Dermis blood vessel endothelial cell (primary cell): ENCODE measurements around the gene RNF43. TPM values are rescaled to one million over a fixed set of nuclear protein-coding genes. Genes with fewer than 3 reads are reported as not detected.

ENCODE experiments used
- DNase-seq: peaks from one replicate; pipeline ENCODE4 v3.0.0; 2010
- total RNA-seq: library from RNA; depleted of rRNA; stranded (reverse); fragments of >200 nt; gene quantifications from 2 replicates; pipeline ENCODE4 v1.2.3, GENCODE V29; 2014

Gene RNF43
- total RNA-seq, 1 donor from 2014 or later: not detected

DNA sequence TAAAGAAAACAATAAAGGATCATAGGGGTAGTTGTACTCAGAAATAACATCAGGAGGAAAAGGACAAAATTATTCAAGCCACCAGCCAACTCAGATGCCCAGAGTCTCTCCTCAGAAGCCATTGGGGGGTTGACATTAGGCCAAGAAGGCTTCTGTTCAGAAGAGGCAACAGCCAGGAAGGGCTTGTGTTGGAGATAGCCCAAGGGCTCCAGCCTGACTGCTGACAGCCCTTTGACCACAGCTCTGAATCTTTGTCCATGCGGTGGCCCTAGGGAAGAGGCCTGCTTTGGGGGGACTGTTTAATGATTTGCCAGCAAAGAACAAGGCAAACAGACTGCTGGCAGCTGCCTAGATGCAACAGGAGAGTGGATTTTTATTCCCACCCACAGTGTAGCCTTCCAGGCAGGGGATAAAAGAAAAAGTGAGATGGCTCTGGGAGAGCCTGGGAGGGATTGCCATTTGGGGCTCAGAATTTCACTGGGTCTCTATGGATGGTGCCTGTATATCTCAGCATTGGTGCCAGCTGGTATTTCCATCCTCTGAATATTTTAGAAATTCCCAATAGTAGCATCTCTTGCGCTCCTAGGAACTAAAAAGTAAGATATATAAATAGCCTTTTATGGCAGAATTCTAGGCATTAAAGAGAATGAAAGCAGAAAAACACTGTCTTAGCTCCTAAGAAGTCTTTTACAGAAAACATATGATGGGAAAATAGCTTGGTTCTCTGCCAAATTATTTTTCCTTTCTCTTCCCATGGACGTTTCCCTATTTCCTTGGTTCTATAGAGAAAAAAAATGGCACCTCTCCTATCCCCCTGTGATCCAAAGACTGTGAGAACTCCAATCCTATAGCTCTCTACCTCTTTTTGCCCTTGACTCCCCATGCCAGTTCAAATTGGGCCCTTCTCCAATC, 36.0 kb downstream of the RNF43 start:
- no peak for DNase-seq

DNA sequence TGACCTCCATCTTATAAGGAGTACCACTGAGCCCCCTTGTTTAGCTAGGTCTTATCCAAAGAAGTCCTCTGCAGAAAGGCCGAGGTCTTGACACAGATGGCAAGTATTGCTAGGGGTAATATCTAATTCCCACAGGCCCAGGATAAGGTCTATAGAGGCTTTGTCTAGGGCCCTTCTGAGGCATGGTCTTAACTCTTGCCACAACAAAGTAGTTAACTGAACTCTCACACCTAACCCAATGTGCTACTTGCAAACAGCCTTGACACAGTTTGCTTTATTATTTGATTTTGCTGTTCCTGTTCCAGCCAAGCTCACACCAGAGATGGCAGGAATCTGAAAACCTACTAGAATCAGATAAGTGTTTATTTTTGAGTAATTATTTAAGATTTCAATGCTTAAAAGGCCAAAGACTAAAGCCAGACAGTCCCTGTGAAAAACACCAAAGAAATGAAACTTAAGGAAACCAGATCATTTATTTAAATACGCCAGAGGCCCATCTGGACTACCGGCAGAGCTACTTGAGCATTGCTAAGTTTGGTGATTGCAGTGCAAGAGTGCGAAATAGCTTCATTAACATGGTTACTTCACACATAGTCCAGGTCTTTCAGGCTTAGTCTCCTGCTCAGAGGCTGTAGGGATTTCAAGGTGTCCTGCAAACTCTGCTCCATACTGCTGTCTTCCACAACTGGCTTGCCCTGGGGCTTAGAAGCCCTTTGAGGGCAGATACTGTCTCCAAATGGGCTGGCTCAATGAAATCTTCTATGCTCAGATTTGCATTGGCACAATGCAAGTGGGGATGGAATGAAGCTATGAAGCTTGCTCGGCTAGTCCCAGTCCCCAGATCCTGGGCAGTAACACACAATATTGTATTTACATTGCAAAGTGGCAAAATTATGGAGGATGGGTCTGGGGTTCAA, 36.9 kb downstream of the RNF43 start:
- DNase-seq: no peak

DNA sequence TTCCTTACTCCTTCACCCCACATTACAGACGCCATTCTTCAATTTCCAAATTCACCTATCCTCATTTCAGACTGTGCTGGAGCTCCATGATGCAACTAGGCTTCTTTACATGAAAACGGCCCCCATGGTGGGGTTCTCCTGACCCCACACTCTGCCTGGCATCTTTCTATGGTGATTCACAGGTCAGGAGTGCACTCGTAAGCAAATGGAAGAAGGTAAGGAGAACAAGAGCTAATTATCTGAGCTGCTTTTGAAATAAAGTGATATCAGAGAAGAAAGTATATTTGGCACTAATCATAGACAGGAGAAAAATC, 37.9 kb downstream of the RNF43 start:
- no peak for DNase-seq

DNA sequence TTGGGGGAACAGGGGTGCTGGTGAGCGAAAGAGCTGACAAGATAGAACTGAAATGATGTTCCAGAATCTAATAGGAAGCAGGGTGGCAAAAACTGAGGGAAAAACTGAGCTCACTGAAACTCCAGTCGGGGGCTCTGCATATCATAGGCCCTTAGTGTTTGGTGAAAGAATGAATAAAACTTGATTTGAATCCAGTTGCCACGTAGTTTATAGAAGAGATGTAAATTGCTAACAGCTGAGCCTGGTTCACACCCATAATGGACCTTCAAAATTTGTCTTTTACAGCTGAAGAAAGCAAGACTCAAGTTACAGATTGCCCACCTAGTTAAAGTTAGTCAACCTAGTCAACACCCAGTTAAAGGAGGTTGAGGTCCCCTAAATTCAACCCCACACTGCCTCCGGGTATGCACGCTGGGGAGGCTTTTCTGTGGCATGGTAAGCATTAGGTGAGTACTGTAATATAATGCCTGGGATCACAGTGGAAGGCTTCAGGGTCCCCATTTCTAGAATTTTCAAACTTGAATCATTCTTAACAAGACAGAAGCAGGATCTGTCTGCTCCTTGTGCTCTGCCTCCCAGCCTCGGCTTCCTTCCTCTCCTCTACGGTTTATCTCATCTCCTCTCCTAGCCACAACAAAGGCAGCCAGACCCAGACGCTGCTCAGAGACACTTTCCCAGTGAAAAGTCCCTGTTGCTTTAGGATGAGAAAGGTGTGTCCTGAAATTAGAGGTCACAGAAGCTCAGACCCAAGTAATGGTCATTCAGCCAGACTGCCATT, 38.4 kb downstream of the RNF43 start:
- no peak for DNase-seq

DNA sequence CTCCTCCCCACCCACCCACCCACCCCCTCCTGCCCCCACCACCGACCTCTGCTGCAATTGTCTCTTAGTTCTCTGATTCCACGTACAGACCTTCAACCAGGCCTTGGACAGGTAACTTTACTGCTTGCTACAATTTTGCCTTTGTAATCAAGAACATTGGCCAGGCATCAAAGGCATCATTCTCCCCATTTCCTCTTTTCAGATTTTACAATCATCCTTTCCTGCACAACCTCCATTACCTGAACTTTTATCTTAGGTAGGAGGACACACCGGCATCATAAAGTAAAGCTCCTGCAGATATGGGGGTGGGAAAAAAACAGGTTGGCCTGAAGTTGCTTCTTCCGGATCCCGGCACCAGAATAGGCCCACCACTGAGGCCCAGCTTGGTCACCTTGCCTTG, 39.7 kb downstream of the RNF43 start:
- no peak for DNase-seq

DNA sequence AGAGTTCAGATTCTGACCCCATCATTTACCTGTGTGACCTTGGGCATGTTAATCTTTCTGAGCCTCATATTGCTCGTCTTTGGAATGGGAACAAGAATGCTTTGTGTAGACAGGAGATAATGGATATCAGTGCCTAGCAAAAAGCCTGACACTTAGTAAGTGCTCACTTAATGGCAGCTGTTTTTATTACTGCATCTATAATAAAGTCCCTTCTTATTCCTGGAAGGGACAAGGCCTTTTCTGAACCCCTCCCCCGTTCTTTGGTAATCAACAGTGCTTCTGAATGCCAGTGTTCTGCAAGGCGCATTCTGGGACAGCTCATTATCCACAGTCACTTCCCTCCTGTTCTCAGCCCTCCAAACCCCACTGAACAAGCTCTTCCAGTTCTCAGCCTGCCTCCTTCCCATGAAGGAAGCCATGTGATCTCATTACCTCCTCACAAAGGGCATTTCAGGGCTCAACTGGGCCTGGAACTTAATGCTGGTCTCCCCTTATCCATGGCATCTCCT, 40.2 kb downstream of the RNF43 start:
- no peak for DNase-seq

DNA sequence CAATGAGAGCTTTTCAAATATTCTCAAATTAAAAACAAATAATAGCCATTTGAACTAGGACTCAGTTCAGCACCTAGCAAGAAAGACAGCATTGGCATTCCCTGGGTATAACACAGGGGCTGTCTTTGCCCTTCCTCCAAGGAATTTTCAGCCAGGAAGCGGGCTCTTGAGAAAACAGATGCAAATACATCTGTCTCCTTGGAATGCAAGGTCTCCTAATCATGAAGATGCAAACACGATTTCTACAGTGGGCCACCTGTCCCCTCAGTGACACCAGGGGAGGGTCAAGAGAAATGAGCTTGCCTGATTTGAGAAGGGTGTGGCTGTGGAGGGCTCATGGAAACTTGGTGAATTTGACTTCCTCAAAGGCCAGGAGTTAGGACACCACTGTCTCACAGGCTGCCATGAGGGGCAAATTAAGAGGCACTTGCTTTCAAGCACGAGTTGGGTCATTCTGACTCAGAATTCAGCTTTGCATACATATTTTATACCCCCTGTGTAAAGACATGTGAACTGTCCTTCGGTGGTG, 40.8 kb downstream of the RNF43 start:
- no peak for DNase-seq

DNA sequence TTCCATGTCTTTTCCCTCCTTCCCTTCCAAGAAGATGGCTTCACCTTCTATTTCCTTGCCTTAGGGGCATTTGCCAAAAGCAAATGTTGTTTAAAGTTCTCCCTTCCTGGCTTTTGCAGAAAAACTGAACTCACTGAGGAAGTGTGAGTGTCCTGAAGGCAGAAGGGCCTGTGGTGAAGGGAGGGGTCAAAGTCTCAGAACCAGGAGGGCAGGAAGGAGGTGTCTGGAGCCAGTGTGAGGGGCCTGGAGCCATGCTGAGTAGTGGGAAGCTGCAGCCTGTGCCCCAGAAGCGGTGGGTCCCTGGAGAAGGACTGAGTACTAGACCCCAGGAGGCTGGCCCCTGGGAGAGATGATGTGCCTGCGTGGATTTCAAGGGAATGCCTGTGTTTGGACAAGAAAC, 41.5 kb downstream of the RNF43 start:
- DNase-seq: no peak

DNA sequence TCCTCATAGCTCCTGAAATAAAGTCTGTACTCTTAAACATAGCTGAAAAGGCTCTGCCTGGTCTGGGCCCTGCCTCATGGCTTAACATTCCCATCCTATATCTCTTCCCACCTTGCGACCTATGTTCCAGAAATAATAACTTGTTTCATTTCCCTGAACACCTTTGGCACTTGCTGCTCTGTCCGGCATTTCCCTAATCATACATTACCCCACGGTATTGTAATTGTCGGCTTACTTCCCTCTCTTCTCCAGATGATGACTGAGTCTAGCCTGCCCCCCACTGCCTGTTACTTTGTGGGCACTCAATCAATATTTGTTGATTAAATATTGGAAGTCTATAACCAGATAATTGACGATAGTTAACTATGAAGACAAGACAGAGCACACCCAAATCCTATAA, 42.1 kb downstream of the RNF43 start:
- DNase-seq: no peak

DNA sequence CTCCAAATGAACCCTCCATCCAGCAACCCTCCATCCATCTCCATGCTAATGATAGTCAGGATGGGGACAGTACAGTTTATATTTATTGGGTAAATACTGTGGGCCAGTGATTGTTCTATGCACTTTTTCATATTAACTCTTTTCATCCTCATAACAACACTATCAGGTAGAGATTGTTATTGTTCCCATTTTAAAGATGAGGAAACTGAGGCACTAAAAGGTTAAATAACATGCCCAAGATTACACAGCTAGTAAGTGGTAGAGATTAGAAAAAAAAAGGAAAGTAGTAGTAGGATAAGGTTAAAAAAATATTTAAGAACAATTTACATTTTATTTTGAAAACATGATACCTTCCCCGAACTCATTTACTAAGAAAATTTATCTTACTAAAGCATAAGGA, 43.4 kb downstream of the RNF43 start:
- DNase-seq: no peak

DNA sequence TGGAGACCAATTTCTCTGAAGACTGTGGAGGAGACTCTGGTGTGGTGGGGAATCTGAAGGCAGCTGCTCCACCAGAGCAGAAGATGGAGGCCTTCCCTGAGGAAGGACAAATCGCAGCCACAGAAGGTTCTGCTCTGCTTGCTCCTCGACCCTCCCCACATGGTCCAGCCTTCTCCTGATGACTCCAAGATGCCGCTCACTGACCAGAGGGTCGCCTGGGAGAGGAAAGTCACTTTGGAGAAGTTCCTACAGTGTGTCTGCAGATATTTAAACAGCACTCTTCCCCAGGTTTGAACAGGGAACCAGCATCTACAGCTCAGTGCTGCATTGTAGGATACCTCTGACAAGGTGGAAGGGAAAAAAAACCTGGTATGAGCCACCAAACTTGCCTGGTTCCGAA, 44.3 kb downstream of the RNF43 start:
- no peak for DNase-seq

DNA sequence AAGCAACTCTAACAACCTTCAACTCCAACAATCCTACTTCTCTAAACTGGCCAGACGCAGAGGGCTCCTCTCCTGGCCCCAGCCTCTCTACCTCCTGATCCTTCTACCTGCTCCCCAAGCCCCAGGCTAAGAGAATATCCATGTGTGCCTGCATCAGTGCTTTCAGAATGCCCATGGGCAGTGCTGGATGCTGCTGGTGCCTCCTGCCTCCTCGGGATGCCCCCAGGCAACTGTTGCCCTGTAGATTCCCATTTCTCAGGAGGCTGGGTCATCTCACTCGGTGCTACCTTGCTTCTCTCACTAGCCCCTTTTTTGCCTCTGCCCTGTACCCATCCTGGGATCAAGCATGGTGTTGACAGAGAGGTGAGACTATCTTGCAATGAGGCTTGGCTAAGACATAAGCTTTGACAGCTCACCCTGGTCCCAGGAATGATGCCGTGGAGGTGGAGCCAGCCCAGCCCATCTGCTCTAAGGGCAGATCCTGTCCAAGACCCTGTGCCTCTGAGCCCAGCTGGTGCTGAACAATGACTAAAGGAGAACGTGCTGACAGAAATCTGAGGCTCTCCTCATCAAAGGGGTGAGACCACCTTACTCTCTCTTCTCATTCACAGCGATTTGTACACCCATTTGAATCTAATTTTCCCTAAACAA, 45.9 kb downstream of the RNF43 start:
- DNase-seq: no peak

DNA sequence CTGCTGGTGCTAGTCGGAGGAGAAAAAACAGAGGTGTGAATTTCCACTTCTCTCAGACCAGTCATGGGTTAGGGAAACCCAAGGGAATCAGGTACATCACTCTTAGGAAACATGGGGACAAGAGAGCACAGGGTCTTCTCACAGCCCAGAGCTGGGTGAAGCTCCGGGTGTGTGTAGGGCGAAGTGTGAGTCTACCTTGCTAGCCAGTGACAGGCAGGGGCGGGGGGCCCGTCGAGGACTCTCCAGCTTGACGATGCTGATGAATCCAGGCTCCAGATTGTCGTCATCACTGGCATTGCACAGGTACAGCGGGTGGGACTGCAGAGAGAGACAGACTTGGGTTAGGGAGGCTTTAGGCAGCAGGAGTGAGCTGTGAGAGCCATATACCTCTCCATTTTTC, 46.6 kb downstream of the RNF43 start:
- DNase-seq: no peak

DNA sequence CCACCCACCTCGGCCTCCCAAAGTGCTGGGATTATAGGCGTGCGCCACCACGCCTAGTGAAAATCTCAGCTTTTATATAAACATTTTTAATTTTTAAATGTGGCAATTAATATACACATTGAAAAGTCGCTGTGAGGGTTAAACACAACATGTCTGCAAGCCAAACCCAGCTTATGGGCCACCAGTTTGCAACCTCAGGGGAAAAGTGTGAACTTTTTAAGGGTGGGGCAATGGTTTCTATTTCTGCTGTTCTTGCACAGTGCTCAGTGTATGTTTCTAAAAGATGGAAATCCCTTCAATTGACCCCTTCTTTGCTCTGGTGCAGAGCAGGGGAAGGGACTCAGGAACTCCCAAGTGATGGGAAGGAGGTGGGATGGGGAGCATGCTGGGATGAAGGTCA, 47.0 kb downstream of the RNF43 start:
- DNase-seq: no peak

DNA sequence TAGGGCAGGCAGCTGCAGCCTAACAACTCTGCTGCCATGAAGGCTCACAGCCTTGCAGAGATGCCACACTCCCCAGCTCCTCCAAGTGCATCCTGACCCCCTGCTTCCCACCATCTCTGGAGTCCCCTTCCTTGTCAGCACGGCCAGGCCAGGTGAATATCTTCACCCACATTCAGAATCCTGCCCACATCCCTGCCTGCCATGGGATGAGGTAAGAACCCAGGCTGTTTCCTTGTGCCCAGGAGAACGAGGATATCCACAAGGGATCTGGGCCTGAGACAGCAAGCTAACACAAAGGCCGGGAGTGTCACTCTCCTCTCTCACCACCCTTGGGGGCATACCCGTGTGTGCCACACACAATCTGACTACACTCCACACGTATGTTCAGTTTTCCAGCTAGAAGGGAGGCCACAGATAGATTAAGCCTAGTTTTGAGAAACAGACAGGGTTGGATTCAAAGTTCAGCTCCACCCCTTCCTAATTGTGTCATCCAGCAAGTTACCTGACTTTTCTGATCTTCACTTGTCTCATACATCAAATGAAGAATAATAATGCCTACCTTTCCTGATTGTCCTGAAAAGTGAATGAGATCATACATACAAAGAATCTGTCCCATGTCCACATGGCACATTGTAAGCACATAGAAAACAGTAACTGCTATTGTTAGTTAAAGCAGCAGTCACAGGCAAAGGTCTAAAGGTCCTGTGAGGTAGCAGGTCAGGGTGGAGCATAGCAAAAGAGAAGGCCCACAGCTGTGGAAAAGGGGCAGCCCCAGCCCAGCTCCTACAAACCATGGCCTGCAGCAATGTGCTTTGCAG, 47.9 kb downstream of the RNF43 start:
- DNase-seq: no peak

DNA sequence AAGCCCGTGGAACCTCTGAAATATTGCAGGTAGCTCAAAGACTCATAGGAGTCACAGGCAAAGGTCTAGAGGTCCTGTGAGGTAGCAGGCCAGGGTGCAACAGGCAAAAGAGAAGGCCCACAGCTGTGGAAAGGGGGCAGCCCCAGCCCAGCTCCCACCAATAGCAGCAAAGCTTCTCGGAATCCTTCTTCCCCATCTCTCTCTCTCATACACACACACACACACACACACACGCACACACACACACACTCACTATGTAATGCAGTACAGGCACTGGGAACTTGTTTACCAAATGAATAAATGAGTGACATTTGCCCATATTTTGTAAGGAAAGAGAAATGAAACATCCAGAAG, 48.5 kb downstream of the RNF43 start:
- DNase-seq: no peak

Other genes with a start within 250 kb of the RNF43 start
- gene EPX, start 224.8 kb downstream of the RNF43 start, total RNA-seq: not detected in 2 replicates
- 10.2 and 13.4 TPM in 2 replicates for gene MKS1, start 198.3 kb downstream of the RNF43 start, total RNA-seq
- gene LPO, start 178.9 kb downstream of the RNF43 start, total RNA-seq: under 0.01 TPM in 1 of 2 replicates, not detected in the other
- gene MPO, start 136.6 kb downstream of the RNF43 start, total RNA-seq: not detected in 2 replicates
- under 0.01 and 0.14 TPM in 2 replicates for gene TSPOAP1, start 88.7 kb downstream of the RNF43 start, total RNA-seq
- gene SUPT4H1, start 65.3 kb downstream of the RNF43 start, total RNA-seq: 39.0 and 53.6 TPM in 2 replicates
- 0.05 and 0.17 TPM in 2 replicates for gene HSF5, start 70.9 kb upstream of the RNF43 start, total RNA-seq
- gene MTMR4, start 97.1 kb upstream of the RNF43 start, total RNA-seq: 53.9 and 57.5 TPM in 2 replicates